Erythroblast (primary cell): Measurements from ENCODE around the gene EMD.

Experiments used
- DNase-seq, 2 experiments: peaks; one replicate each; lab custom pipeline; 2025; lab: John Stamatoyannopoulos, UW
- GATA1 ChIP-seq: IDR thresholded peaks from 2 replicates; pipeline ENCODE4 v1.6.1; 2011; ENCODE audit warnings: low read depth, mild to moderate bottlenecking, control low read depth, low read length, moderate library complexity
- POLR2A ChIP-seq: IDR thresholded peaks from 2 replicates; pipeline ENCODE4 v1.6.1; 2011; ENCODE audit warnings: mild to moderate bottlenecking, low read length

EMD gene

DNA sequence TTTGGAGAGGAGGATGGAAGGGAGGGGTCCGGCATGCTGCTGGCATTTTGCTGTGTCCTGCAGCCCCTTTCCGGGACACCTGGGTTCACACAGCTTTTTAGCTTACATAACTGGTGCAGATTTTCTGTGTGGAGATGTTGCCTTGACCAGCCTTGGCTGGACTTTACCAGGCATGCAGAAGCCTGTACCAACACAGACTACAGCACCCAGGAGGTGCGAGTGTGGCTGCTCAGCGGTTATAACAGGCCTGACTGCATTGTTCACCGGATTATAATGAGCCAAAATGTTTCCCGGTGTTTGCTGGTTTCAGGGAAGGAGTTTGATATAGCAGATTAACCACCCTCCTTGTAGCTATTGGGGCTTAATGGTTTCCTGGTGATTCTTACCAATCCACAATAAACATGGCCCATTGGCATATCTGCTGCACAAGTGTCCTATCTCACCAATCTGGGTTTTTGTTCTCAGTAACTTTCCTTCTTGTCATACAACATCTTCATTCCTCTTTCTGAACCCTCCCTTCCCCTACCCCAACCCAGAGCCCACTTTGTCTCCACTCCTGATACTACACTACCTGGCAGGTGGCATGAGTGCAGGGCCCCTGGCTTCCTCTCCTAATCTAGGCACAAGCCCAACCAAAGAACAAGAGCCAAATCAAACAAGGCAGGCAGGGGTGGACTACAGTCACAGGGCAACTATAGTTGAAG lies 23.0 kb downstream of the EMD start:
- DNase-seq = no peak
- TF ChIP-seq POLR2A = no peak
- TF ChIP-seq GATA1 = no peak

DNA sequence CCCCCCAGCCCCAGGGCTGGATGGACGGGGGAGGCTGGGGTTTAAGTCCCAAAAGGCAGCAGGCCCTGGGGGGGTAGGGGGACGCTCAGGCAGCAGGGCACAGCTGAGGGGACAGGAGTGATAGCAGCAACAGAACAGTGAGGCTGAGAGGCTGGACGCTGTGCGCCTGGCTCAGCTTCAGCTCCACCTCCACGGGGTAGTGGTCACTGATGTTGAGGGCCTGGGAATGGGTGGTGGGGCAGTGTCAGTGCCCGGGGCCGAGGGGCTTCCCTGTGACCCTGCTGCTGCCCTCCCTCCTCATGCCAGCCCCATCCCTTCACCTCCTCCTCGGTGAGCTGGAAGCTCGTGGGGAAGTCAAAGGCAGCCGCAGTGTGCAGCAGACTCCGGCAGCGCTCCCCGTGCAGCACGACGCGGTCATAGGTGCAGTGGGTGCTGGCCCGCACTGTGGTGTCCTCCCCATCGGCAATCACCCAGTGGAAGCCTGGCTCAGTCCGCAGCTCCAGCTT lies 23.6 kb downstream of the EMD start:
- TF ChIP-seq POLR2A = no peak
- TF ChIP-seq GATA1 = no peak
- no peak for DNase-seq

DNA sequence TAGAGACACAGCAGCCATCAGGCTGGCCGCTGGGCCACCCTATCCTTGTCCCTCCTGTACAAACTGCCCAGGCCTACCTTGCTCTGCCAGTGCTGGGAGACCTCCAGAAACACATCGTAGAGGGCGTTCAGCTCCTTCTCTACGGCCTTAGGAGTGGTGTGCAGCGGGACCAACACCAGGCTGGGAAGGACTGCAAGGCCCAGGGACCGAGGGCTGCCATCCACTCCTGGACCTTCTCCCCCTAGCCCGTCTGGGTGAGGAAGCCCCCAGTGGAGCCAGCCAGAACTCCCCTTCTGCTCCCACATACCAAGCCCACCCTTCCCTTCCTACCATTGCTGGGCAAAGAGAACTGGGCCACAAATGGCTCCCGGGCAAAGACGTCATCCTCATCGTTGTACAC lies 24.1 kb downstream of the EMD start:
- TF ChIP-seq GATA1 (no peak), POLR2A (no peak)
- no peak for DNase-seq

DNA sequence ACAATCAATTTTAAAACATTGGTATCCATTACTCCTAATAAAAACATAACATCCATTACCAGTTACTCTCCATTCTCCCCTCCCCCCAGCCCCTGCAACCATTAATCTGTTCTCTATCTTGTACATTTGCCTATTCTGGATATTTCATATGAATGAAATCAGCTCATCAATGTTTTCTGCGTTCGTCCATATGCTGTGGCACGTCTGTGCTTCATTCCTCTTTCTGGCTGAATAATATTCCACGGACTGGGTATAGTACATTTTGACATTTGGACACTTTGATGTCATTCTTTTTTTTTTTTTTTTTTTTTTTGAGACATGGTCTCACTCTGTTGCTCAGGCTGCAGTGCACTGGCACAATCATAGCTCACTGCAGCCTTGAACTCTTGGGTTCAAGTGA lies 24.8 kb downstream of the EMD start:
- no peak for DNase-seq
- TF ChIP-seq POLR2A (no peak), GATA1 (no peak)

DNA sequence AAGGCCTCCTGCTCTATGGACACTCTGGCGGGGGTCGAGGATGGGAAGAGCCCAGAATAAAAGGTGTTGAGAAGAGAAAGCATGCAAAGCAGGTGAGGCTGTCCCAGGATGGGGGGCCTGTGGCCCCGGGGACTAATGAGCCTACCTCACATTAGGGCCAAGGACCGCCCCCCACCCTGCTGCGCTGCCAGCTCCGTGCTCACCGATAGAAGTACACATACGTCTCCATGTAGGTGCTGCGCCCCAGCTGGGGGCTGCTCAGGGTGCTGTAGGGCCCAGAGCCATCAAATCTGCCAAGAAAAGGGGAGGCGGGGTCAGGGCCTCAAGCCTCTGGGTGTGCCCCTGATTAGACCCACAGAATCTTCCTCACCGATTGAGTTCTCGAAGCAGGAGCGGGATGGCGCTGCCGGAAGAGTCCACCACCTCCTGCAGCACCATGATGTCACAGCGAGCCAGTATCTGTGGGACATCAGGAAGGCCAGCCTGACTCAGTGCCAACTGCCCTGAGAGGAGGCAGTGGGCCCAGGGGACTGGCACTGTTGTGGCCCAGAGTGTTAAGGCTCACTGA lies 25.6 kb downstream of the EMD start:
- DNase-seq = no peak
- no peak for TF ChIP-seq POLR2A
- no peak for TF ChIP-seq GATA1

DNA sequence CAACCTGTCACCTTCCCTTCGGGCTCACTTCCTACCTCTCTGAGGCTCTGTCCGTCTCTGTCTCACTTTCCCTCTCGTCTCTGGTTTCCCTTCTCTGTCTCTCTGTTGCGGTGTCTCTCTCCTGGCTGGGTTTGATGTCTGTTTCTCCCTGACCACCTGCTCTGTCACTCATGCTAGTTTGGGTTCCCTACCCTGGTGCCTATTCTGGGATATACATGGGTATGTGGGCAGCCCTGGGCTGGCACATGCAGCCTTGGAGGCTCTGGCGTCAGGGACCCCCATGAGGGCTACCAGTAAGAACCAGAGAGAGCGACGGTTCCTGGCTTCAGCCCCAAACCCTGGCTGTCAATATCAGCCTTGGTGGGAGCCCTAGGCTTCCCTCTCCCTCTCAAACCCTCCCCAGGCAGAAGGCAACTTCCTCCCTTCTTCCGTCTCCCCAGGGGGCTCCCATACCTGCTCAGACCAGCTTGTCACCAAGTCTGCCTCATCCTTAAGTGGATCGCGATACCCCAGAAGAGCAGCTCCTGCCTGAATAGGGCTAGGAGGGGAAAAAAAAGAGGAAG lies 29.6 kb downstream of the EMD start:
- peak; percentile 31 for TF ChIP-seq POLR2A
- no peak for TF ChIP-seq GATA1
- no peak for DNase-seq

DNA sequence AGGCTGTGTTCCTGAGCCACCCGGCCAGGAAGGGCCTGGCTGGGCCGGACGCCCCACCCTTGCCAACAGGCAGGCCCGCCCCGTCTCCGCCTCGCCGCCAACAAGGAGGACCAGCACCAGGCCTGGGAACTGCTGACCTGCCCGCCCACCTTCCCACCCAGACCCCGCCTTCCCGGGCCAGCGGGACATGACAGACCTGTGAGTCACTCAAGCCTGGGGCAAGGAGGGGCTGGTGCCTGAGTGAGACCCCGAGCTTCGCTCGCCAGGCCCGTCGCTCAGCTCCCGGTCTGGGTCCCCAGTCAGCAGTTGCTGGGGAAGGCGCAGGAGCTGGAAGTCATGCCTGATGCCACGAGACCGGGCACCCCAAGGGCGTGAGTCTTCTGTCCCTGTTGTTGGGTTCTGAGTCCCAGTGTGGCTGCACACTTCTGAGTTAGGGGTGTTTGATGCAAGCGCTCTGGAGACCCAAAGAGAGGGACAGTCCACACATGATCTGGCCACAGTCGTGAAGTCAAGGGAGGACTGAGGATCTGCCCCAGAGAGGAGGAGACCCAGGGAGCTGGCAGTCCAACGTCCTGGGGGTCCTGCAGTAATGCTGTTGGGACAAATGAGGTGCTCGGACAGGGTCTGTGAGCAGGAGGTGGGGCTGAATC lies 30.3 kb downstream of the EMD start, which contains the start of gene DNASE1L1:
Gene DNASE1L1 (minus strand): TSS at position 33 of the 650 bp plus-strand sequence. CDS start 3,686 bp downstream, outside the sequence.
- peak; percentile 77 to 83 for DNase-seq

DNA sequence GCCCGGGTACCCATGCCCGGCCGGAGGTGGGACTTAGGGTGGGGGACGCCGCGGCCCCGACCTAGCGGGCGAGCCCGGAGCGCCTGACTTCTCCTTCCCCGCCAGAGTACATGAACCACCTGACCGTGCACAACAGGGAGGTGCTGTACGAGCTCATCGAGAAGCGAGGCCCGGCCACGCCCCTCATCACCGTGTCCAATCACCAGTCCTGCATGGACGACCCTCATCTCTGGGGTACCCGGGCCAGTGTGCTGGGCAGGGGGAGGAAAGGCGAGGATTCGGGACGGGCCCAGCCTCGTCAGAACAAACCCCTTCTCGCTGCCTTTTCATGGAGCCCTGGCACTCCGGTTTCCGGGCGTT lies 32.9 kb downstream of the EMD start:
- DNase-seq = peak; percentile 66 to 72
- TF ChIP-seq POLR2A (no peak), GATA1 (no peak)

More for the DNA sequence above, 30.3 kb downstream of the EMD start, which contains the start of gene DNASE1L1:
- no peak for TF ChIP-seq GATA1
- TF ChIP-seq POLR2A = peak; percentile 16

DNA sequence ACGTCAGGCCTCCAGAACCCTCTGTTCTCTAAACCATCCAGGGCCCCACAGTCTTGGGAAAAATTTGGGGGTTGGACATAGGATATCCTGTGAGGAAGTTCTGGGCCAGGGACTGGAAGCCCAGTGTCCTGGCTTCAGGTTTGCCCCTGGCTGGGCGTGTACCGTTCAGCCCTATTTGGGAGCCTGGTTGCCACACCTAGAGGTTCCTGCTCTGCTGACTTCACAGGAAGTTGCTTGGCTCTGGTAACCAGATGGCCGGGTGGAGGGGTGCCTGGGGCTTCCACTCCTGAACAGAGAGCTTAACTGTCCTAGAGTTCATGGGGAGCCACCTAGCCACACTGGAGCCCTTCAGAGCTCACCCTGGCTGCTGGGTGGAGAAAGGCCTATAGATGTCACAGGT lies 33.4 kb downstream of the EMD start:
- no peak for DNase-seq
- no peak for TF ChIP-seq POLR2A
- TF ChIP-seq GATA1 = no peak

DNA sequence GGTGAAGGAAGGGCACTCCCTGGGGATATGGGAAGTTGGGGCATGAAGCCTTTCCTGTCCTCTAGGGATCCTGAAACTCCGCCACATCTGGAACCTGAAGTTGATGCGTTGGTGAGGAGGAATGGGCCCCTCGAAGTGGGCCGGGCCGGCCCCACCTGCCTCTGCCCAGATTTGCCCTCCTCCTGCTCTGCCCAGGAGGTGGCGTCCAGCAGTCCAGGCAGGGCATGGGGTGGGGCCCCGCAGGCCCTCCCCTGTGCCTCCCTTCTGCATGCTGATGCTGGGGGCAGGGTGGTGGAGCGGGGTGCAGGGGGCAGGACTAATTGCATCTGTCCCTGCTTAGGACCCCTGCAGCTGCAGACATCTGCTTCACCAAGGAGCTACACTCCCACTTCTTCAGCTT lies 34.0 kb downstream of the EMD start:
- TF ChIP-seq GATA1 (no peak), POLR2A (no peak)
- DNase-seq = no peak

DNA sequence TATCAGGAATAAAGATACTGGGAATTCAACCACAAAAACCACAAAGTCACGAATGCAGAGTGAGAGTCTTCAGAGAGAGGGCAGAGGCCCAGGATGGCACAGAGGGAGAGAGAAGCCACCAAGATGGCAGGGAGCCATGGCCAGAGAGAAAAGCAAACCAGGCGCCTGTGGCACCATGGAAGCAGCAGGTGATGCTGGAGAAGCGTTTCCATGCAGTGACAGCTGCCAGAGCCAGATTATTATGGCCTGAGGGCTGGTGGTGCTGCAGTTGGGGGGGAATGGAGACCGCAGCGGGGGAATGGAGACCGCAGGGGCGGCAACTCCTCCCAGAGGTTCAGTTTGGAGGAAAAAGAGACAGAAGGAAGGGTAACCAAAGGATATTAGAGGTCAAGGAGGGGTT lies 38.1 kb downstream of the EMD start:
- TF ChIP-seq GATA1 (no peak), POLR2A (no peak)
- no peak for DNase-seq

DNA sequence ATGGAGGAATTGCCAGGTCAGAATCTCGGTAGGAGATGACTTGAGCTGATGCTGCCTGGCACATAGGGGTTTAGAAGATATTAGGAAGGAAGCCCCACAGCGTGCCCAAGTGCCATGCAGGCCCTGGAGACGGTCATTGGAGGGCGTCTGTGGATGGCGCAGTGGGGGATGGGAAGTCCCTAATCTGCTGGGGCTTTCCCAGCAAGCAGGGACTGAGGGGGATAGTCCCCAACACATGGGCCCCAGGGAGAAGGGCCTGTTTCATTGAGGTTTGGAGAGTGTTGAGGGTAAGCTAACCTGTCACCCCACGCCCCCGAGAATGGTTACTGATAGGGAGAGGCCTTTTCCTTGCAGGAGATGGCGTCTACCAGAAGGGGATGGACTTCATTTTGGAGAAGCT lies 40.1 kb downstream of the EMD start:
- no peak for TF ChIP-seq POLR2A
- no peak for TF ChIP-seq GATA1
- no peak for DNase-seq

DNA sequence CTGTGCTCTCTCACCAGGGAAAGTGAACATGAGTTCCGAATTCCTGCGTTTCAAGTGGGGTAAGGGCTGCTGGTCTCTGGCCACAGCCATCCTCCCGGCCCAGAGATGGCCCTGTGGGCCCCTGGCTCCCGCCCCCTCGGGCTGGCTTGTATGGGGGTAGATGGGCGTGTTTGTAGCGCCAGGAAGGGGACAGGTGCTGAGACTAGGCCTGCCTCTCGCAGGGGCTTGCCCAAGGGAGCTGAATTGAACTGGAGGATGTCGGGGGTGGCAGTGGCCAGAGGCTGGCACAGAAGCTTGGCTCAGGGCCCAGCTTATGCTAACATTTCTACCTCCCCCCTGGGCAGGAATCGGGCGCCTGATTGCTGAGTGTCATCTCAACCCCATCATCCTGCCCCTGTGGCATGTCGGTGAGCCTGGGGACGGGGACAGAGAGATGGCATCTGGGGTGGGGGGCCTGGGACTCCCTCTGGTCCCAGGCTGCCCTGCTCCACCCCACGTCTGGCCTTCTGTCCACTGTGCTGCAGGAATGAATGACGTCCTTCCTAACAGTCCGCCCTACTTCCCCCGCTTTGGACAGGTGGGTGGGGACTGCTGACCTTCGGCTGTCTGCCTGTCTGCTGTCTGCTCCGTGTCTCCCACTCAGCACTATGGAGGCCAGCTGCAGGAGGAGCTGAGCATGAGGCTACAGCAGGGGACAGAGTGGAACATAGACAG lies 40.8 kb downstream of the EMD start:
- no peak for TF ChIP-seq POLR2A
- TF ChIP-seq GATA1 = no peak
- no peak for DNase-seq
